Hepatocyte (in vitro differentiated cells): ENCODE results near the gene TMEM117.

Experiments
- CTCF ChIP-seq: fragments of 200-600 bp; sonication (generic); IDR thresholded peaks from 2 replicates; pipeline ENCODE4 v1.5.1; 2016; ENCODE audit warnings: antibody characterized with exemption, mild to moderate bottlenecking; ENCODE audit not compliant: poor library complexity
- EZH2phosphoT487 ChIP-seq: fragments of 200-600 bp; sonication (generic); IDR thresholded peaks from one replicate; pipeline ENCODE4 v1.6.1; 2018; ENCODE audit warnings: antibody characterized with exemption, mild to moderate bottlenecking, low read depth, moderate library complexity; ENCODE audit not compliant: unreplicated experiment, severe bottlenecking

- no peak for TF ChIP-seq CTCF
- no peak for TF ChIP-seq EZH2phosphoT487
Observed at GRCh38 chr12:43848786-43849185, 12.9 kb downstream of the TMEM117 start.
